ENCODE results near the gene PHF12. TPM values are rescaled to one million over a fixed set of nuclear protein-coding genes. Genes with fewer than 3 reads are reported as not detected.

The PHF12 gene
- total and polyA plus RNA-seq, 2 of the 8 experiments (the other 6 are each of a cell fraction or from before 2014, with no cell fraction given), result 38.8 to 65.7 TPM

GRCh38 chr17:28874750-28875149 lies 76.6 kb downstream of the PHF12 start:
- no peak for TF ChIP-seq HDAC6 (IDR thresholded peaks at IDR 0.05; ENCODE audit: low read depth, low read length)
- no peak for TF ChIP-seq YY1 (IDR thresholded peaks at IDR 0.05; ENCODE audit: low read depth, low read length)
- no peak for TF ChIP-seq BACH1 (IDR thresholded peaks at IDR 0.05; ENCODE audit: low read length)
- TF ChIP-seq RAD21 (IDR thresholded peaks at IDR 0.05 in 1 of 2, conservative IDR thresholded peaks at IDR 0.05 in 1 of 2; ENCODE audit: low read depth in 2 of 2, low read length in 2 of 2), result no peak
- TF ChIP-seq POU5F1 (IDR thresholded peaks at IDR 0.05; ENCODE audit: low read depth, low read length), result no peak
- H3K27ac ChIP-seq (ENCODE audit: low read depth, low read length), result no peak overlapping the region
- no peak overlapping the region for H3K4me2 ChIP-seq (ENCODE audit: insufficient read depth in 1 of 2, low read depth in 2 of 2, low read length in 2 of 2)
- H3K27me3 ChIP-seq (replicated peaks in 1 of 4; ENCODE audit: control insufficient read depth in 3 of 4, extremely low read depth in 1 of 4, insufficient read depth in 3 of 4, low read length in 3 of 4), result peaks cover 0 to 4% (median 0%) of the 10 kb centered on the region in 4 experiments; a peak in 2 of 7 replicates
- H4K5ac ChIP-seq (ENCODE audit: insufficient read length, low read depth, low read length), result no peak overlapping the region
- H3K14ac ChIP-seq (ENCODE audit: insufficient read length), result no peak overlapping the region
- H3K4ac ChIP-seq (replicated peaks; ENCODE audit: insufficient read length, low read depth, low read length), result no peak overlapping the region
- FAIRE-seq (no peak), DNase-seq (ENCODE audit: low read depth in 1 of 2, low spot score in 2 of 2) (no peak)
- peaks cover 0 to 5% (median under 1%) of the 10 kb centered on the region in 4 experiments; a peak in 2 of 8 replicates for H3K36me3 ChIP-seq (ENCODE audit: control insufficient read depth in 2 of 4, insufficient read depth in 4 of 4, low read length in 3 of 4)
- H2BK20ac ChIP-seq (ENCODE audit: low read length), result no peak overlapping the region
- H2BK15ac ChIP-seq (ENCODE audit: low read length), result no peak overlapping the region
- no peak overlapping the region for H3K4me3 ChIP-seq (ENCODE audit: extremely low read depth in 1 of 4, insufficient read depth in 2 of 4, low read depth in 3 of 4, low read length in 4 of 4)
- H2AFZ ChIP-seq (ENCODE audit: low read length), result no peak overlapping the region
- no peaks in the 10 kb centered on the region for H3K79me2 ChIP-seq (ENCODE audit: control insufficient read depth in 1 of 2, insufficient read depth in 2 of 2, low read length in 2 of 2)
- H3K23ac ChIP-seq (ENCODE audit: insufficient read length), result no peak overlapping the region
- H2BK5ac ChIP-seq (ENCODE audit: low read depth, low read length), result no peak overlapping the region
- no peak overlapping the region for H4K8ac ChIP-seq (ENCODE audit: extremely low read depth, insufficient read depth, low read length)
- no peaks in the 10 kb centered on the region; a peak in 2 of 7 replicates for H3K4me1 ChIP-seq (replicated peaks in 1 of 4; ENCODE audit: control insufficient read depth in 3 of 4, insufficient read depth in 4 of 4, low read length in 3 of 4)
- H3K79me1 ChIP-seq (ENCODE audit: low read depth, low read length), result no peaks in the 10 kb centered on the region
- POLR2A ChIA-PET (ENCODE audit: partially characterized antibody), result interaction anchor here (0.8 to 1.6 kb wide), 5 partner anchors 10 to 128 kb away, joined by 3 read pairs; no protein-coding TSS in a partner anchor
- no peak overlapping the region for H3K18ac ChIP-seq (ENCODE audit: extremely low read depth, low read length)
- peaks cover 0 to 1% of the 10 kb centered on the region in 2 experiments for H4K20me1 ChIP-seq (replicated peaks in 1 of 2; ENCODE audit: control insufficient read depth in 1 of 2, insufficient read depth in 2 of 2, low read length in 2 of 2)
- WGBS, 2 experiments (ENCODE audit: extremely low coverage in 1 of 2, insufficient coverage in 1 of 2, insufficient read length in 1 of 2, insufficient replicate concordance in 2 of 2, low coverage in 1 of 2, low lambda C conversion rate in 2 of 2, missing lambda C conversion rate in 1 of 2), result 97% methylated on average over 3 of the region's 3 CpGs; no CpG with 5 or more reads in 1 of the 2 experiments
- H3K9me3 ChIP-seq (ENCODE audit: insufficient read depth in 2 of 2, low read depth in 1 of 2, low read length in 1 of 2), result no peaks in the 10 kb centered on the region
- no peak overlapping the region for H4K91ac ChIP-seq (replicated peaks; ENCODE audit: insufficient read length, low read length)
- no peak overlapping the region for H2AK5ac ChIP-seq (ENCODE audit: low read depth, low read length)
- no peak overlapping the region for H3K56ac ChIP-seq (replicated peaks; ENCODE audit: insufficient read length, low read depth, low read length)
- H3K9ac ChIP-seq (replicated peaks in 1 of 4; ENCODE audit: extremely low read depth in 1 of 4, low read depth in 3 of 4, low read length in 3 of 4), result no peak overlapping the region
- H2BK12ac ChIP-seq (ENCODE audit: low read depth, low read length), result no peak overlapping the region
- no peak overlapping the region for H2BK120ac ChIP-seq (replicated peaks; ENCODE audit: low read depth, low read length)
- H3K23me2 ChIP-seq (ENCODE audit: low read depth, low read length), result no peaks in the 10 kb centered on the region
- CTCF ChIA-PET (ENCODE audit: partially characterized antibody), result interaction anchor here (0.6 to 1.8 kb wide), 12 partner anchors 9 to 264 kb away, joined by 3 to 8 read pairs (median 4); no protein-coding TSS in a partner anchor
